SU-DHL-6 (cell line): ENCODE results near the gene NTSR2.

ENCODE experiments used
- CTCF ChIP-seq: fragments of 200-600 bp; sonication (generic); IDR thresholded peaks from one replicate; pipeline ENCODE4 v1.5.1; 2017; ENCODE audit warnings: antibody characterized with exemption, mild to moderate bottlenecking, low read length, moderate library complexity; ENCODE audit not compliant: insufficient read depth, poor library complexity, severe bottlenecking
- EZH2phosphoT487 ChIP-seq: fragments of 200-600 bp; sonication (generic), shearing (Covaris generic); conservative IDR thresholded peaks from 2 replicates; pipeline ENCODE4 v1.6.1; 2018; ENCODE audit warnings: mild to moderate bottlenecking, antibody characterized with exemption, low read length, moderate library complexity, mixed read lengths

- TF ChIP-seq CTCF (no peak), EZH2phosphoT487 (no peak)
These were observed 46.1 kb upstream of the NTSR2 start for GRCh38 chr2:11715987-11716652.
